ENCODE measurements around the gene DPH3.

Gene DPH3

GRCh38 chr3:16253601-16254000 lies 11.1 kb downstream of the DPH3 start:
- DNase-seq = no peak

DNA sequence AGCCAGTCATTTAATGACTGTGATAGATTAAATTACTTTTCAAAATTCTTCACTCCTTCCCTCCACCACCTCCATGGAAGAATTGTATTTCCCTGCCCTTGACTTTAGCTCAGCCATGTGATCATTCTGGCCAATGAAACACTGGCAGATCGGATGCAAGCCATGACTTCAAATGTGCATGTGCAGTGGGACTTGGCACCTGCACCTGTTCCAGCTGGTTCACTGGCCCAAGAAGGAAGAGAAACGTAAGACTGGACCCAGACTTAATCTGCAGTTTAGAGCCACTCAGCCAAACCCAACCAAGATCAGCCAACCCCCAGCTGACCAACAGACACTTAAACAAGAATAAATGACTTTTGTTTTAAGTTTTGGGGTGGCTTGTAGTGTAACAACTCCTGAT lies 11.8 kb downstream of the DPH3 start:
- DNase-seq = no peak

- no peak for DNase-seq
Observed at GRCh38 chr3:16252243-16252978, 12.3 kb downstream of the DPH3 start.

GRCh38 chr3:16251316-16252085 lies 13.2 kb downstream of the DPH3 start:
- DNase-seq = no peak

DNA sequence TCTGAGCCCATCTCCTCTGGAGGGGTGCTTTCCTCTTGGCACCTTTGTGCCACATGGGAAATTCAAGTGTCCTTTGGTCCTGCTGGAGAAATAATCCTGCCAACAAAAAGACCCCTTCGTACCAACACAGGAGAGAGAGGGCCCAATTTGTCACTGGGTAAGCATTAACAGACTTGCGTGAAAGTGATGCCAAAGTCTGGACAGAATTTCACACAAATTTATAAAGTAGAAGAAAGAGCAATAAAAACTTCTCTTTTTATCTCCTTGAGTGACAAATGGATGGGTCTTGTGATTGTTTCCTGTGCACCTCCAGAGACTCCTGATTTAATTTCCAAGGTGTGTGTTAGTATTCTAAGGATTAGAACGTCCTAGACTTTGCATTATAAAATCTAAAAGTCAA lies 14.9 kb downstream of the DPH3 start:
- no peak for DNase-seq

- no peak for DNase-seq
Observed at GRCh38 chr3:16249336-16249735, 15.4 kb downstream of the DPH3 start.

GRCh38 chr3:16248556-16248955 lies 16.2 kb downstream of the DPH3 start:
- DNase-seq = no peak

- DNase-seq = peak; percentile 65
Observed at GRCh38 chr3:16247282-16248061, 17.3 kb downstream of the DPH3 start.

- DNase-seq = no peak
Observed at GRCh38 chr3:16245609-16246008, 19.1 kb downstream of the DPH3 start.

DNA sequence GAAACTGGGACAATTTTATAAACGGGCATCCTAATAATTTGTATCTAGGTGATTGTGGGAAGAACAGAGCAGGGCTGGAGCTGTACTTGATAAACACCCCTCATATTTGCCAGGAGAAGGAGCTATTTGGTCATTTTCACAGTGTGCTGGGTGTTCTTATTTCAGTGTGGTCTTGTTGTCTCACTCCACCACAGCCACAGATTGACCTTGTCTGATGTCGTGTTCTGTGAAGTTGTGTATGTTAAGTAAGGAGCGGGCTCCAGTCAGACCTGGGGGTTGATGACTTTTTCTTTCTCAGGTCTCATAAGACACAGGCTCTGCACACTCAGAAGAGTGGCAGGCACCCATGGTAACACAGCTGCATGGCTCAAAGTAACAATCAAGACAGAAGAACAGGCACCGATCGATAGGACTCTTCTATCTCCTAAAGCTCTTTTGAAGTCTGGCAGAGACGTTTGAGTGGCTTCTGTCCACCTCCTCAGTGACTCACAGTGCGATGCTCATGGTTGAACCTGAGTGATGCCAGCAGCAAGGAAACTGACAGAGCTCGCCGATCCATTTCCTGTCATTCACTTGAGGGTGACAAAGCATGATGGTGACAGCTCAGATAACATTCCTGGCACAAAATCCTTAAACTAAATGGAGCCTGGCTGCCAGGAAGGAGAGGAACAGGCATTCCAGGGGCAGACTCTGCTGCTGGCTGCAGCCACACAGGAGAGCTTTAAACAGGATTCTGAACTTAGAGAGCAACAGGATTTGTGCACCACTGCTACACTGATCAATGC lies 20.8 kb downstream of the DPH3 start:
- no peak for DNase-seq

DNA sequence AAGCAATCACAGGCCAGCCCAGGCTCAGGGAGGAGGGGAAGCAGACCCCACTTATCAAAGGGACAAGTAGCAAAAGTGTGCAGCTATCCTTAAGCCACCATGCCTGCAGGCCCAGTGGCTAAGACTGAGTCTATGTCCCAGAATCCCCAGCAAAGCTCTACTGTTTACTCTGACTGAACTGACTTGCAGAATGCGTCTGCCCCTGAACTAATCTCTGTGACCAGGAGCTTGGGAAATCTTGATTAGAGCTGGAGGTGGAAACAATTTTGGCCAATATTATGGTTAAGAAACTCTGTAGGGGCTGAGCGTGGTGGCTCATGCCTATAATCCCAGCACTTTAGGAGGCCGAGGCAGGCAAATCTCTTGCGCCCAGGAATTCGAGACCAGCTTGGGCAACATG lies 22.6 kb downstream of the DPH3 start:
- no peak for DNase-seq

DNA sequence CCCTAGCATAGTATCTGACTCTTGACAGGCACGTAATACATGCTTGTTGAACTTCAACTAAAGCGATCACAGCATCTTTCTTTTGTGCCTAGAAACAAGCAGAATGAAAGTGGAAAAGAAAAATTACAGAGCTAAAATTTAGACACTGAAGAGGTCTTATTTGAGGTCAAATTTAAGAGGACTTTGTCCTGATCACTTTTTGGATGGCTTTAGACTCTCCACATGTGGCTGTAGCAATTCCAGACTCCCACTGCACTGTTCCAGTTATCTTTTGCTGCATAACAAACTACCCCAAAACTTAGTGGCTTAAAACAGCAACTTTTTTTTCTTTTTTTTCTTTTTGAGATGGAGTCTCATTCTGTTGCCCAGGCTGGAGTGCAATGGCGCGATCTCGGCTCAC lies 23.5 kb downstream of the DPH3 start:
- no peak for DNase-seq

DNA sequence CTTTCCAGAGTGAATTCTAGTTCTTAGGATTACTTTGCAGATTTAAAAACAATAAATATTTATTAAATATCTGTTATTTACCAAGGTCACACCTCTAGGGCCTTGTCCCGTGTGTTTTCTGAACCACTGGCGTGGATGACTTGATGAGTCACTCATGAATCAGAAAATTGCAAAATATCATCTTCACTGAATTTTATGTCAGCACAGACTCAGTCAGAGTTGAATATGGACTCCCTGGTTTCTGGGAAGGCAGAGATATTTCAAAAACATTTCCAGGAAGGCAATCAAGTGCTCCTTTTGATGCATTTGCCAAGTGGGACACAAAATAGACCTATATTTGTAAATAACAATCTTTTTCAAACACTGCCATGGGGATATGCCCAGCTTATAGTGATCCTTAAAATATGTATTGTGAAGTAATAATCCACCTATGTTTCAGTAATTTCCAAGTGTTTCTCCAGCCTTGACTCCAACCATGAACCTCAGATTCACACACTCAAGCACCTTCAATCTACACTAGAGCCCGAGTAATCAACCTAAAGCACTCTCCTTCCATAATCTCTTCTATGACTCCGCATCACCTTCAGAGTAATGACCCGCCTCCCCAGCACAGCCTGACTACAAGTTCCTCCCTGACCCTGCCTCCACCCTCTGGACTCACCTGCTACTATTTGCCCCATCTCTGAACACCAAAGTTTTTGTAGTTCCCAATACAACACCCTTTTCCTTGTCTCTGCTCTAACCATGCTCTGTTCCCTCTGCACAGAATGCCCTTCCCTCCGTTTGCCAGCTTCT lies 24.3 kb downstream of the DPH3 start:
- no peak for DNase-seq

GRCh38 chr3:16239780-16240179 lies 25.0 kb downstream of the DPH3 start:
- DNase-seq = no peak

DNA sequence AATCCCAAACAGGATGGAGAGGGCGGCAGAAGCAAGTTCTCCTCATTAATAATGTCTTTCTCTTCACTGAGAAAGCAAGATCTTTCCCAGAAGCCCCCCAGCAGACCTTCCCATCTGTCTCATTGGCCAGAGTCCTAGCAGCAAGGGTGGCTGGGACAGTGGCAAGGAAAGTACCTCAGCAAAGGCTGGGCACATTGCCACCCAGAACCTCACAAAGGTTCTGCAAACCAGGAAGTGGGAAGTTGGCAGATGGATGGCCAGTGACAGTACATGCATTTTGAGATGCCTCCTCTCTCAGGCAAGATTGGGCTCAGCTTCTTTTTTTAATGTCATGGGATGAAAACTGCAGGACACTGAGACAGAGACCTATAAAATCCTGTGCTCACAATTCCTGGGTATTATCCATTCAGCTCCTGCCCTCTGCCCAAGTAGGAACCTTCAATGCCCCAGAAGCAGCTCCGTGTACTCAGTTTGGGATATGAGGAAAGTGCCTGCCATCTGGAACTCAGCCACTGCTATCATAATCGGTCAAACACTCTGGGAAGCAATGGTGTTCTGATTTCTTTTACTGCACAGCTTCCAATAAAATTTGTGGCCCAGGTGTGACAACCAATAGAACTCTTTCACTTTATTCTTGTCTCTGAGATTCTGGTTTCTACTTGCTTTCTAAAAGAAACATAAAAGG lies 25.5 kb downstream of the DPH3 start:
- no peak for DNase-seq

DNA sequence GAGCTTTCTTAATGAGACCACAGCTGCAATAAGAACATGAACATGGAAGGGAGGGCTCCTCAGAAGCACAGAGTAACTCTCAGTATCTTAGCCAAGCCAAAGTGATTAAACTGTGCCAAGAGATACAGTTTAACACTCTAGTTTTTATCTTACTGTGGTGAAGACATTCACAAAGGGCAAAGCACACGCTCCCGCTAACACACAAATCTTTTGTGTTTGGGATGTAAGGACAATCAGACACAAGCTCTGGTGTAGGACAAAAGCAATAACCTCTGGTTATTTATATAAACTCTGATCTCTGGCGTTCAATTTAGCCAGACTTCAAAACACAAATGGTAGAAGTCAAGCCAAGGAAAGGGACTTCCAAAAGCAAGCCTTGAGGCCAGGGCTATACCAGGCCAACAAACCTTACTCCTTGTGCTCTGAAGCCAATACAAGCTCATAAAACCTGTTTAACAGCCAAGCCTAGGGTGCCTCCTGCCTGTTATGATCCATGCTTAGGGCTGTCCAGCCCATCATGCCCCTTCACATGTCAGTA lies 27.8 kb downstream of the DPH3 start:
- DNase-seq = no peak

DNA sequence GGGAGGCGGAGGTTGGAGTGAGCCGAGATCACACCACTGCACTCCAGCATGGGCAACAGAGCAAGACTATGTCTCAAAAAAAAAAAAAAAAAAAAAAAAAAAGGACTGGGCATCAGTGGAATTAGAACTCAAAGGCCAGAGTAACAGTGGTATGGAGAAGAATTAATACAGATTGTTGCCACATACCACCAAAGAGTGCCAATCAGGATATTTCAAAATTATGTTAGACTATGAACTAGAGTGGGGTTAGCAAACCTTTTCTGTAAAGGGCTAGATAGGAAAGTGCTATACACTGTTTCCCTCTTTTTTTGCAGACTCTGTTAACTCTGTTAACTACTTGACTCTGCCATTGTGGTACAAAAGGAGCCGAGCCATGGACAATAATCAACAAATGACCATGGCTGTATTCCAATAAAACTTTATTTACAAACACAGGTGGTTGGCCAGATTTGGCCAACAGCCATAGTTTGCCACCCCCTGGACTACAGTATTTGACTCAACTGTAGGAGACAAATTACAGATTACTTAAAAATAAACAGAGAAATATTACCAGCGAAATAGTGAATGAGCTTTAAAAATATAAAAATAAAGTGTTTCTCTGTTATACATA lies 28.6 kb downstream of the DPH3 start:
- no peak for DNase-seq

DNA sequence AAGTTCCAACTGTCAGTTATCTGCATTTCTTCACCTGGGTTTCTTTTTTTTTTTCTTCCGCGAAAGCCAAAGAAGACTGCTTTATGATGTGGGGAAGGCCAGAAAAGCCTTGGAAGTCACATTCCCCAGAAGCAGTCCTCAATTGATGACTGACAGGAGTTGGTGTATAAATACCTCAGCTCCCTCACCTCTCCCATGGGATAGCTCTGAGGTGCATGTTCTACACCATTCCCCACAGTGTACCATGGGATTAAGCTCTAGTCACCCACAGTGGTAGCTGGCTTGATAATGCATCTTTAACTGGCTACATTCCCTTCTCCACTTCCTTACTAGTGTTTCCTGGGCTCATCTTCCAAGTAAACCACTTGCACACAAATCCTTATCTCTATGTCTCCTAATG lies 30.5 kb downstream of the DPH3 start:
- no peak for DNase-seq

- no peak for DNase-seq
Observed at GRCh38 chr3:16233806-16234205, 30.9 kb downstream of the DPH3 start.

DNA sequence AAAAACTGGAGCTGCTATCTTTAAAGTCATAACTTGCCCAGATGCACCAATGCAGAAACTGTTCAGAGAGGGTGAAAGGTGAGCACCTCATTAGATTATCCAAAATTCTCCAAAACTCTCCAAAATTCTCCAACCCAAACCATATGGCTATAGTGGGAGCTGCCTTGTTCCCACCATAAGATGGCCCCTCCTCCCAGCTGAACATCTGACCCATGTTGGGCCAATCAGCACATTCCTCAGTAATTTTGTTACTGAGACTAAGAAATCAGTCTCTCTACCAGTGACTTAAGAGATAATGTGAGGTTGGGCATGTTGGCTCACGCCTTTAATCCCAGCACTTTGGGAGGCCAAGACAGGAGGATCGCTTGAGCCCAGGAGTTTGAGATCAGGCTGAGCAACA lies 32.8 kb downstream of the DPH3 start:
- no peak for DNase-seq

DNA sequence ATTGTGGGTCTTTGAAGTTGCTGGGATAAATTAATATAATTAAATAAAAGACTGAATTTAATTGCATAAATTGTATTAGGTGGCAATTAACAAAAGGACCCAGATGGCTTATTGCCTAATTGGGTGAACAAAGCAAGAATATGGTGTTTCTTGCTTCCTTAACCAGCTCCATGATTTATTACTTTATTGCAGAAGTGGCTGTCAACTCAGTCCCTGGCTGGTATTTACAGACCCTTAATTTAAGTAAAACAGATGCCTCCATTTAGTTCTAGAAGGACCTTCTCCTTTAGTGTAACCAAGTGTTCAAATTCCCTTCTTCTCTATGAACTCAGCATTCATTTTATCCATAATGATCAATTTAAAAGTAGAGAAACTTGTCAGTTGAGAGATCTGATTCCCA lies 35.1 kb downstream of the DPH3 start:
- no peak for DNase-seq

Measured in stimulated activated CD4-positive, alpha-beta T cell treated with anti-CD3 and anti-CD28 coated beads, Interleukin-4, amount 100 ng/mL, for 4 hours (primary cell).